C4-2B (cell line): ENCODE results near the gene TTLL5.

Experiments
- H3K27ac ChIP-seq: fragments of 450-650 bp; 2 replicates; pipeline ENCODE4 v1.5.1; 2017
- ZFX ChIP-seq: fragments of 450-650 bp; IDR thresholded peaks from 2 replicates; pipeline ENCODE4 v1.6.1; 2017
- TF ChIP-seq, protein P1 (sequence below): fragments of 450-650 bp; conservative IDR thresholded peaks from 2 replicates; pipeline ENCODE4 v1.5.1; 2017; ENCODE audit warnings: mild to moderate bottlenecking

Gene TTLL5

GRCh38 chr14:75723716-75724115 lies 62.7 kb downstream of the TTLL5 start:
- TF ChIP-seq, protein P1, sequence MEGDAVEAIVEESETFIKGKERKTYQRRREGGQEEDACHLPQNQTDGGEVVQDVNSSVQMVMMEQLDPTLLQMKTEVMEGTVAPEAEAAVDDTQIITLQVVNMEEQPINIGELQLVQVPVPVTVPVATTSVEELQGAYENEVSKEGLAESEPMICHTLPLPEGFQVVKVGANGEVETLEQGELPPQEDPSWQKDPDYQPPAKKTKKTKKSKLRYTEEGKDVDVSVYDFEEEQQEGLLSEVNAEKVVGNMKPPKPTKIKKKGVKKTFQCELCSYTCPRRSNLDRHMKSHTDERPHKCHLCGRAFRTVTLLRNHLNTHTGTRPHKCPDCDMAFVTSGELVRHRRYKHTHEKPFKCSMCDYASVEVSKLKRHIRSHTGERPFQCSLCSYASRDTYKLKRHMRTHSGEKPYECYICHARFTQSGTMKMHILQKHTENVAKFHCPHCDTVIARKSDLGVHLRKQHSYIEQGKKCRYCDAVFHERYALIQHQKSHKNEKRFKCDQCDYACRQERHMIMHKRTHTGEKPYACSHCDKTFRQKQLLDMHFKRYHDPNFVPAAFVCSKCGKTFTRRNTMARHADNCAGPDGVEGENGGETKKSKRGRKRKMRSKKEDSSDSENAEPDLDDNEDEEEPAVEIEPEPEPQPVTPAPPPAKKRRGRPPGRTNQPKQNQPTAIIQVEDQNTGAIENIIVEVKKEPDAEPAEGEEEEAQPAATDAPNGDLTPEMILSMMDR = no peak
- no peak for TF ChIP-seq ZFX
- no peak overlapping the region for H3K27ac ChIP-seq

DNA sequence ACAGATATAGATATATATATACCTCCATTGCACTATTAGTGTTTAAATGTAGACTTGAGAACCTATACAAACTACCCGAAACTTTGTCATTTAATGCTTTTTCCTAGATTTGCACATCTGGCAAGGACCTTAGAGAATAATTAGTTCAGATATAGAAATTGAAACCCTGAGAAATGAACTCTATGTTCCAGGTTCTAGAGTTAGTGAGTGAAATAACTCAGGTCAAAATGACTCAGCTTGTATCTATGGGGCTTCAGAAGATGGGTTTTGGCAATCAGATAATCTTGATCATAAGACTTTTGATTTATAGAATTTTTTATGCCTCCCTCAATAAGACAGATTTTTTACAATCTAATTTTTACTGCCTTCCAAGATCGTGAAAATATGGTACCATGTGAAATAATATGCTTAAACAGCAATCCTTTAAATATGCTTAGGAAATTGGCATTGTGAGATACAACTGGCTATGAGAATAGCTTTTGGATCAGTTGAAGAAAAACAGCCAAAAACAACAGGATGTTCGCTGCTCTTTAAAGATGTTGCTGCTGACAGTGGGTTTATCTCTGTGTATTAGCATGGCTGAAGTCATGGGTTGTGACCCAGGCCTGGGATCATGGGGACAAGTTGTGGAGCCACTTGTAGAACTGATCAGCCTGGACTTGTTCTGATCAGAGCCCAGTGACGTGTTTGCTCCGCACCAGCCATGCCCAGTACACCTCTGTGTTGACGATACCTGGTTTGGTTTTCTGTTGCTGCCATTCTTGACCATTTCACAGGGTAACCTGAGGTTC lies 63.6 kb downstream of the TTLL5 start:
- TF ChIP-seq ZFX = no peak
- TF ChIP-seq, protein P1 = no peak

GRCh38 chr14:75725481-75725880 lies 64.4 kb downstream of the TTLL5 start:
- TF ChIP-seq, protein P1 = no peak
- no peak for TF ChIP-seq ZFX
- no peak overlapping the region; the same call in 1 of the 2 replicates for H3K27ac ChIP-seq

More for the DNA sequence above, 63.6 kb downstream of the TTLL5 start:
- H3K27ac ChIP-seq = peak overlapping the region; percentile 33

GRCh38 chr14:75726321-75726720 lies 65.3 kb downstream of the TTLL5 start:
- H3K27ac ChIP-seq = no peak overlapping the region
- TF ChIP-seq, protein P1 = no peak
- no peak for TF ChIP-seq ZFX

DNA sequence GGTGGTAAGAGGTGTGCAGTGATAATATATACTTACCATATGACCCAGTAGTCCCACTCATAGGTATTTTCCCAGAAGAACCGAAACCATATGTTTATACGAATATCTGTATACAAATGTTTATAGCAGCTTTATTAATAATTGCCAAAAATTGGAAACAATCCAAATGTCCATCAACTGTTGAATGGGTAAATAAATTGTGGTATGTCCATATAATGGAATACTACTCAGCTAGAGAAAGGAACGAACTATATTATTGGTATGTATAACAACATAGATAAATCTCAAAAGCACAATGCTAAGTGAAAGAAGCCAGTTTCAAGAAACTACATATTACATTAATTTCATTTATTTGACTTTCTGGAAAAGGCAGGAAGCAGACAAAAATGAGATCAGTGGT lies 66.1 kb downstream of the TTLL5 start:
- H3K27ac ChIP-seq = no peak overlapping the region
- TF ChIP-seq, protein P1 = no peak
- no peak for TF ChIP-seq ZFX

GRCh38 chr14:75732888-75733287 lies 71.8 kb downstream of the TTLL5 start:
- no peak overlapping the region for H3K27ac ChIP-seq
- TF ChIP-seq, protein P1 = no peak

GRCh38 chr14:75734854-75735253 lies 73.8 kb downstream of the TTLL5 start:
- TF ChIP-seq, protein P1 = no peak
- TF ChIP-seq ZFX = no peak
- no peak overlapping the region for H3K27ac ChIP-seq
